Activated T-helper 9 cell treated with anti-CD3 and anti-CD28 coated beads, Interleukin-2, amount 50 U/mL, for 16 hours (primary cell): ENCODE measurements around the gene HASPIN.

ENCODE experiments used
- DNase-seq: peaks from one replicate; pipeline ENCODE4 v3.0.0-alpha.2; 2020; ENCODE audit warnings: low read depth

The HASPIN gene

GRCh38 chr17:3765981-3766380 lies 42.3 kb downstream of the HASPIN start:
- DNase-seq: no peak

- no peak for DNase-seq
These were observed 43.1 kb downstream of the HASPIN start for GRCh38 chr17:3766779-3767178.

GRCh38 chr17:3768341-3768740 lies 44.6 kb downstream of the HASPIN start:
- no peak for DNase-seq

GRCh38 chr17:3768769-3769168 lies 45.1 kb downstream of the HASPIN start:
- no peak for DNase-seq

GRCh38 chr17:3770466-3770865 lies 46.8 kb downstream of the HASPIN start:
- no peak for DNase-seq

GRCh38 chr17:3771140-3771539 lies 47.4 kb downstream of the HASPIN start:
- no peak for DNase-seq

- no peak for DNase-seq
These were observed 49.1 kb downstream of the HASPIN start for GRCh38 chr17:3772764-3773163.

- no peak for DNase-seq
These were observed 49.8 kb downstream of the HASPIN start for GRCh38 chr17:3773511-3773910.

GRCh38 chr17:3773966-3774365 lies 50.3 kb downstream of the HASPIN start:
- DNase-seq: no peak
